ENCODE measurements around the gene CCDC192.

Gene CCDC192

DNA sequence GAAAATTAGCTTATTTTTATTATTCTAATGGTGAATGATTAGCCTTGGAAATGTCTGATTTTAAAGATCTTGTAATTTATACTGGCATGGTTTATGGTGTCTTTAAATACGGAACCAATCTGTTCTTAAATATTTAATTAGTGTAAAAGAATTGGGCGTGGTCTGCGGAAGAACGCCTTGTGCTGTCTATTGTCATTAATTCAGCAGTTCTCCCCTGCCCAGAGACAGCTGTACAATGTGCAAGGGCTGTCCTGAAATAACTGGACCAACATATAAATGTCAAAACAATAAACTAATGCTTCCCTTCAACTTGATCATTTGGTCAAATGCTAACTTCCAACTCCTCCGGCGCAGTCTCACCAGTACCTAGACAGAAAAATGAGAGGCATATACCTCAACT is 124.3 kb downstream of the CCDC192 start:
- peak; percentile 92 for DNase-seq (ENCODE audit: low read depth)

DNA sequence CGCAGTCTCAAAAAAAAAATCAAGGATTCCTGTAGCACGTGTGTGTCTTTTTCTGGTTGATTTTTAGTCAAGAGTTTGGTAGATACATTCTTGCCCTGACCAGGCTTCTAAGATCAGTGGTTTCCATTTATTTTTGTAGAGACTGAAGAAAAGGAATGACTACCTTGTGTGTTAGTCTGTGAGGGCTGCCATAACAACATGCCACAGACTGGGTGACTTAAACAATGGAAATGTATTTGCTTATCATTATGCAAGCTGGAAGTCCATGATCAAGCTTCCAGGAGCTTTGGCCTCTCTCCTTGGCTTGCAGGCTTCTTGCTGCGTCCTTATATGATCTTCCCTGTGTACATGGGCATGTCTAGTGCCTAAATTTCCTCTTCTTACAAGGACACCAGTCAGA is 127.0 kb downstream of the CCDC192 start:
- H3K4me3 ChIP-seq (ENCODE audit: low read depth, low read length) = no peak overlapping the region
- peak; percentile 39 for DNase-seq (ENCODE audit: low read depth)
- TF ChIP-seq, protein P1, sequence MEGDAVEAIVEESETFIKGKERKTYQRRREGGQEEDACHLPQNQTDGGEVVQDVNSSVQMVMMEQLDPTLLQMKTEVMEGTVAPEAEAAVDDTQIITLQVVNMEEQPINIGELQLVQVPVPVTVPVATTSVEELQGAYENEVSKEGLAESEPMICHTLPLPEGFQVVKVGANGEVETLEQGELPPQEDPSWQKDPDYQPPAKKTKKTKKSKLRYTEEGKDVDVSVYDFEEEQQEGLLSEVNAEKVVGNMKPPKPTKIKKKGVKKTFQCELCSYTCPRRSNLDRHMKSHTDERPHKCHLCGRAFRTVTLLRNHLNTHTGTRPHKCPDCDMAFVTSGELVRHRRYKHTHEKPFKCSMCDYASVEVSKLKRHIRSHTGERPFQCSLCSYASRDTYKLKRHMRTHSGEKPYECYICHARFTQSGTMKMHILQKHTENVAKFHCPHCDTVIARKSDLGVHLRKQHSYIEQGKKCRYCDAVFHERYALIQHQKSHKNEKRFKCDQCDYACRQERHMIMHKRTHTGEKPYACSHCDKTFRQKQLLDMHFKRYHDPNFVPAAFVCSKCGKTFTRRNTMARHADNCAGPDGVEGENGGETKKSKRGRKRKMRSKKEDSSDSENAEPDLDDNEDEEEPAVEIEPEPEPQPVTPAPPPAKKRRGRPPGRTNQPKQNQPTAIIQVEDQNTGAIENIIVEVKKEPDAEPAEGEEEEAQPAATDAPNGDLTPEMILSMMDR (IDR thresholded peaks at IDR 0.05; ENCODE audit: control insufficient read depth, extremely low read depth, insufficient read depth) = no peak

More for the DNA sequence above, 124.3 kb downstream of the CCDC192 start:
- TF ChIP-seq, protein P1 (IDR thresholded peaks at IDR 0.05; ENCODE audit: control insufficient read depth, extremely low read depth, insufficient read depth) = no peak
- 0 out of 2 replicates have a peak overlapping the region, but pooled peaks have one; percentile 4 for H3K4me3 ChIP-seq (ENCODE audit: low read depth, low read length)

DNA sequence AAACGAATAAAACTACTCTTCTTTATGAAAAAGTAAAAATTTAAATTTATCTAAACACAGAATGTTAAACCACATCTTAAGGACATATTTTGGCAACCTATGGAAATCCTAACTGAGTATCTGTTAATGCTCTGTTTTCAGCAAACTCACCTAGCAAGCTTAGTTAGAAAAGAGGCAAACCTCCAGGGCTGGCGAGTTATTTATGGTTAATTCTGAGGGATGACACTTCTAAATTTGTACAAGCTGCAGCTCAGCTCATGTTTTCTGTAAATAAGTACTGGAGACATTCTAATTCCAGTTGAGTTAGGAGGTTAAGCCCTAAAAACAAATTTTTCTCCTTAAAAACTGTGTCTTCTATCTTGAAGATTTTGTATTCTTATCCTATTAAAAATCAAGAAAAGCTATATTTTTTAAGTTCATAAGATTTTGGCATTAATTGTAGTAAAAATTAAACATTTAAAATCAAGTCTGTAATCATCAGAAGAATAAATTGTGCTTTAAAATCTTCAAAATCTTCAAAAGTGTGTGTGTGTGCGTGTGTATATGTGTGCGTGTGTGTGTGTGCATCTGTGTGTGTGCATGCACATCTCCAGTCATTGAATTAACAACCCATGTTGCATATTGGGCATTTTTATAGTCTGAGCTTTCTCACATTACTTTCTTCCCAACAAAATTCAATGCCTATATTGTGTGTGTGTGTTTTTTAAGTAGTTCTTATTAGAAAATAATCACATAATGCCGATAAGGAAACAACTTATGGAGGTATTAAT is 127.8 kb downstream of the CCDC192 start:
- H3K4me3 ChIP-seq (ENCODE audit: low read depth, low read length) = no peak overlapping the region
- TF ChIP-seq, protein P1 (IDR thresholded peaks at IDR 0.05; ENCODE audit: control insufficient read depth, extremely low read depth, insufficient read depth) = no peak
- DNase-seq (ENCODE audit: low read depth) = no peak

DNA sequence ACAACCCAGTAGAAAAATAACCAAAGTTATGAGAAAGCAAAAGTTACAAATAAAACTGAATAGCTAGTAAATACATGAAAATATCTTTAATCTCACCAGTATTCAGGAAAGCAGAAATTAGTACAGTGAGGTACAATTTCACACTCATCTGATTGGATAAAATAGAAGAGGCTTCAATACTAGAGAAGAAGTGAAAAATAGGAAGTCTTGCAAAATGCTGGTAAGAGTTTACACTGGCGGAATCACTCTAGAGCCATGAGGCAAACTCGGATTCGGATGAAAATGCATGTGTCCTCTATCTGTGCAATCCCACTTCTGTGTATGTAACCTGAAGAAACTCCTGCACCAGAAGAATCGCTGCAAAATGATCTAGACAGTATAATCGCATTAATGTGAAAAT is 128.9 kb downstream of the CCDC192 start:
- no peak overlapping the region for H3K4me3 ChIP-seq (ENCODE audit: low read depth, low read length)
- TF ChIP-seq, protein P1 (IDR thresholded peaks at IDR 0.05; ENCODE audit: control insufficient read depth, extremely low read depth, insufficient read depth) = no peak
- no peak for DNase-seq (ENCODE audit: low read depth)

DNA sequence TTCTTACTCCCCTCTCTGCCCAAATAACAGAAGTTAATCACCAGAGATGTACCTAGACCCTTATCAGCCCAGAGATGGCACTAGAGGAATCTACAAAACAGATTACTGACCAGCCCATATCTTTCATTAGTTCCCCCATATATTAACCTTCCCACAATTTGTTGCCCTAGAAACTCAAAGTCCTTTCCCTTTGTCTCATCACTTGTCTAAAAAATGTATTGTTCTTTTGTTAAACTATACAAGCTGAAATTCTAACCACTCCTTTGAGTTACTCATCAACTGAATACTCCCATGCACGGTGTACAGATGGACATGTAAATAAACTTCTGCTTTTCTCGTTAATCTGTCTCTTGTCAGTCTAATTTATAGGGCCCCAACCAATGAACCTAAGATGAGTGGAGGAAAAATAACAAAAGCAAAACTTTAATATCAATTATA is 130.9 kb downstream of the CCDC192 start:
- no peak overlapping the region for H3K4me3 ChIP-seq (ENCODE audit: low read depth, low read length)
- no peak for DNase-seq (ENCODE audit: low read depth)
- TF ChIP-seq, protein P1 (IDR thresholded peaks at IDR 0.05; ENCODE audit: control insufficient read depth, extremely low read depth, insufficient read depth) = peak; percentile 23; the same call in 1 of the 2 replicates

DNA sequence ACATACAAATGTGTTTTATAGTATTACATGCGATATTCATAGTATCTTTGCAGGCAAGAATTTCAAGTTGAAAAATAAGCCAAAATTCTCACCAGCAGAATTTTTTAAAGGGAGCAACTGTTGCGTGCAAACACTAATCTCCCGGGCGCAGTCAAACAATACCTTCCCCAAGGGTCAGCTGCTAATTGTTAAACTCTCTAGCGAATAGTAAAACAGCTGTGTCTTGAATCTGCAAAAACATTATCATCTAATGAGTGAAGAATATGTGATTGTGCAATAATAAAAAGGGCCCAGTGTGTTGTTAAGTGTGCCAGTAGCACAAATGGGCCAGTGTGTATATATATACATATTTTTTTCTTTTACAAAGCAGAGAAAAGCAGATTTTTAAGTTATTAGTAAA is 131.4 kb downstream of the CCDC192 start:
- TF ChIP-seq, protein P1 (IDR thresholded peaks at IDR 0.05; ENCODE audit: control insufficient read depth, extremely low read depth, insufficient read depth) = no peak
- H3K4me3 ChIP-seq (ENCODE audit: low read depth, low read length) = no peak overlapping the region
- no peak for DNase-seq (ENCODE audit: low read depth)

DNA sequence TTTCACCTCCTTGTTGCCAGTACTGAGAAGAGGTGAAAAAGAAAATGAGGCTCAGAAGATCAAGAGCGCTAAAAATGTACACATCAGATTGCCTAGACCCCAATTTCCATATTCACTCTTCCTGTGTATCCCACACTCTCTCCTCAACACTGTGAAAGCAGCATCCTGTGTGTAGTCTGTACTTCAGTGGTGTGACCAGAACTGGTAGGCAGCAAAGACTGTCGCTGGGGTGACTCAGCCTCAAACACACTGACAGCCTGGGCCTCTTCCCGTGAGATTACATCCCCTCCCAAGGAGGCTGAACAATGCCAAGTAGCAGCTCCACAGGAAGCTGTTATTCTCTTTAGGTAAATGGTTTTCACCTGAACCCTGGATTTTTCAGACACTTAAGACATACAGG is 135.5 kb downstream of the CCDC192 start:
- TF ChIP-seq, protein P1 (IDR thresholded peaks at IDR 0.05; ENCODE audit: control insufficient read depth, extremely low read depth, insufficient read depth) = no peak
- DNase-seq (ENCODE audit: low read depth) = no peak
- no peak overlapping the region for H3K4me3 ChIP-seq (ENCODE audit: low read depth, low read length)
